C4-2B (cell line): ENCODE results near the gene COX8A.

Experiments
- H3K27ac ChIP-seq: fragments of 450-650 bp; 2 replicates; pipeline ENCODE4 v1.5.1; 2017
- ZFX ChIP-seq: fragments of 450-650 bp; IDR thresholded peaks from 2 replicates; pipeline ENCODE4 v1.6.1; 2017
- TF ChIP-seq, protein P1 (sequence below): fragments of 450-650 bp; conservative IDR thresholded peaks from 2 replicates; pipeline ENCODE4 v1.5.1; 2017; ENCODE audit warnings: mild to moderate bottlenecking

COX8A gene

DNA sequence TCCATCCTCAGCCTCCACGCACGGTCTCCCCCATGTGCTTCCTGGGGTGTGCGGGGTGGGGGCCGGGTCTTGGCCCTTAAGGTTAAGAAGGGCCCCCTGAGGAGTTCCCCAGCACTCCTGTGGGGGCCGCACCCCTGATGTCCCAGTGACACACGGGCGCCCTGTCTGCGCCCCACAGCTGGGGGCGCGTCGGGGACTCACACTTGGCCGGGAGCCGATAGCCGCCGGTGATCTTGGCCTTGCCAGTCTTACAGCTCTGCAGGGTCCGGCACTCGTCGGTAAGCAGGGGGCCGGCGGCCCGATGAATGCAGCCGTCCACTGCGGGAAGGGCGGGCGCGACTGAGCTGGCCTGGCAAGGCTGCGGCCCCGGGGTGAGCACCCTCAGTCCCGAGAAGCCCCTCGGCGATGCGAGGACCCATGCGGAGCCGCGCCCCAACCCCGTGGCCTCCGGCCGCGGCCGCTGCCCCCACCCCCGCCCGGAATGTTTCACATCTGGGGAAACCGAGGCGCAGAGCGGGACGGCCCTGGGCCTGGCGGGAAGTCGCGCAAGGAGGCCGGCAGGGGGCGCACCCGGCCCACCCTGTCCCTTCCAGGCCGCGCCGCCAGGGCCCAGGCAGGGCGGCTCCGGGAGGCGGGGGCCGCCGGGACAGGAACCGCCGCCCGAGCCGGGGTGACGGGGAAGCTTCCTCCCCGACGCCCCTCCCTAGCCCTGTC lies 25.8 kb downstream of the COX8A start:
- TF ChIP-seq, protein P1, sequence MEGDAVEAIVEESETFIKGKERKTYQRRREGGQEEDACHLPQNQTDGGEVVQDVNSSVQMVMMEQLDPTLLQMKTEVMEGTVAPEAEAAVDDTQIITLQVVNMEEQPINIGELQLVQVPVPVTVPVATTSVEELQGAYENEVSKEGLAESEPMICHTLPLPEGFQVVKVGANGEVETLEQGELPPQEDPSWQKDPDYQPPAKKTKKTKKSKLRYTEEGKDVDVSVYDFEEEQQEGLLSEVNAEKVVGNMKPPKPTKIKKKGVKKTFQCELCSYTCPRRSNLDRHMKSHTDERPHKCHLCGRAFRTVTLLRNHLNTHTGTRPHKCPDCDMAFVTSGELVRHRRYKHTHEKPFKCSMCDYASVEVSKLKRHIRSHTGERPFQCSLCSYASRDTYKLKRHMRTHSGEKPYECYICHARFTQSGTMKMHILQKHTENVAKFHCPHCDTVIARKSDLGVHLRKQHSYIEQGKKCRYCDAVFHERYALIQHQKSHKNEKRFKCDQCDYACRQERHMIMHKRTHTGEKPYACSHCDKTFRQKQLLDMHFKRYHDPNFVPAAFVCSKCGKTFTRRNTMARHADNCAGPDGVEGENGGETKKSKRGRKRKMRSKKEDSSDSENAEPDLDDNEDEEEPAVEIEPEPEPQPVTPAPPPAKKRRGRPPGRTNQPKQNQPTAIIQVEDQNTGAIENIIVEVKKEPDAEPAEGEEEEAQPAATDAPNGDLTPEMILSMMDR, result no peak
- no peak for TF ChIP-seq ZFX
- H3K27ac ChIP-seq, result no peak overlapping the region

DNA sequence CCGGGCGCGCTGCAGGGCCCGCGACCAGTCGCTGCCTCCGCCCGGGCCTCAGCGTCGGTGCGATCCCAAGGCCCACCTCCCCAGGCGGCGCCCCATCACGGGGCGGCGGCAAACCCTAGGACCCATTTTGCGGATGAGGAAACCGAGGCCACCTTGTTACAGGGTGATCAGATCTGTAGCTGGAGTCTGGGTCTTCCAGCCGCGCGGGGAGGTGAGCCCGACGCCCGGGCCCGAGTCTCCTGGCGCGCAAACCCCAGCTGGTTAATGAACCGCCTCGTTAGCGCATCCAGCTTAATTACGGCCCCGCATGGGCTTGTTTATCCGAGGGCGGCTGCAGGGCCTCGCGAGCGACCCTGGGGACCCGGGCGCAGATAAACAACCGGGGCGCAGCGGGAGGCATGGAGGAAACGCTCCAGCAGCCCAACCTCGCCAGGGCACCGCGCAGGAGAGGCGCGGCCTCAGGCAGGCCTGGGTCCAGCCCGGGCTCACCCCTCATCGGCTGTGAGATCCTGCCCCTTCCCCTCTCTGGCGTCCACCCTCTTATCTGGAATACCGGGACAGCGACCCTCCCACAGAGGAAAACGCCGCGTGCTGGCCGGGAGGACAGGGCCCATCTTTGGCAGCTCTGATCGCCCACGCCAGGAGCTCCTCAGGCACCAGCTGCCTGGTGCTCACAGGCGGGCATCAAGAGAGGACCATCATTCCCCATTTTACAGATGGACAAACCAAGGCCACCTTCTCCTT lies 26.5 kb downstream of the COX8A start:
- no peak overlapping the region for H3K27ac ChIP-seq
- TF ChIP-seq ZFX, result no peak
- TF ChIP-seq, protein P1, result no peak

DNA sequence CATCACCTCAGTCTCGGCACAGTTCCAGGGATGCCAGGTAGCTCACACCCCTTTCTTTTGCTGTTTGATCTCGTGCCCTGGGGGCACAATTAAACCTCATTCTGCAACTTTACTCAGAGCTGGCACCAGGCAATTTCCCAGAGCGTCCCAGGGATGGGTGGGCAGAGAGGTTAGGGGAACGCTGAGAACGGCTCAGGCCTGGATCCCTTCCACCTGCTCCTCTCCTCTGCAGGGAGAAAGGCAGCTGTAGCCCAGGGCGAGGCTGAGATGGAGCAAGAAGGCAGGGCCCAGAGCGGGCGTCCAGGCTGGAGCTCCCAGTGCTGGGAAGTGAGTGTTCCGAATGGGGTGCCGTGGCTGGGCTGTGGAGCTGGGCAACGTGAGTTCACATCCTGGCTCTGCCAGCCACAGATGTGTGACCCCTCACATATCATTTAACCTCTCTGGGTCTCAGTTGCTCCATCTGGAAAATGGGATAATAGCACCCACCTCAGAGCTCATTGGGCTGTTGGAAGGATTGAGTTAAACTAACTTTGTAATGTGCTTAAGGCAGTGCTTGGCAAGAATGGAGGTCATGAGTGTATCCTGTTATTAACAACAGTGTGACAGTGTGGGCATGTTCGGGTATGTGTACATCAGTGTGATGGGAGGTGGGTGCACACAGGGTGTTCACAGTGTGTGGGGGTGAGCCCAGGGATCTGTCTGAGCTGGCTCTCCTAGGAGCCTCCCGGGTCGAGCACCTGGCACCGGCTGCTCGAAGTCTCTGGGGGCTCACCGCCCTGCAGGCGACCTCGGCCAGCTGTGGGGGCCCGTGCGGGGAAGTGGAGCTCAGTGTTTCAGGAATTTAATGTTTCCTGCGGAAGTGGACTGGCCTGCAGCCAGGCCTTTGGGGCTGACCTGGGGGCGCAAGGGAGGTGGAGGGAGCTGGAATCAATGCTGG lies 27.3 kb downstream of the COX8A start:
- TF ChIP-seq, protein P1, result no peak
- TF ChIP-seq ZFX, result no peak
- H3K27ac ChIP-seq, result no peak overlapping the region

DNA sequence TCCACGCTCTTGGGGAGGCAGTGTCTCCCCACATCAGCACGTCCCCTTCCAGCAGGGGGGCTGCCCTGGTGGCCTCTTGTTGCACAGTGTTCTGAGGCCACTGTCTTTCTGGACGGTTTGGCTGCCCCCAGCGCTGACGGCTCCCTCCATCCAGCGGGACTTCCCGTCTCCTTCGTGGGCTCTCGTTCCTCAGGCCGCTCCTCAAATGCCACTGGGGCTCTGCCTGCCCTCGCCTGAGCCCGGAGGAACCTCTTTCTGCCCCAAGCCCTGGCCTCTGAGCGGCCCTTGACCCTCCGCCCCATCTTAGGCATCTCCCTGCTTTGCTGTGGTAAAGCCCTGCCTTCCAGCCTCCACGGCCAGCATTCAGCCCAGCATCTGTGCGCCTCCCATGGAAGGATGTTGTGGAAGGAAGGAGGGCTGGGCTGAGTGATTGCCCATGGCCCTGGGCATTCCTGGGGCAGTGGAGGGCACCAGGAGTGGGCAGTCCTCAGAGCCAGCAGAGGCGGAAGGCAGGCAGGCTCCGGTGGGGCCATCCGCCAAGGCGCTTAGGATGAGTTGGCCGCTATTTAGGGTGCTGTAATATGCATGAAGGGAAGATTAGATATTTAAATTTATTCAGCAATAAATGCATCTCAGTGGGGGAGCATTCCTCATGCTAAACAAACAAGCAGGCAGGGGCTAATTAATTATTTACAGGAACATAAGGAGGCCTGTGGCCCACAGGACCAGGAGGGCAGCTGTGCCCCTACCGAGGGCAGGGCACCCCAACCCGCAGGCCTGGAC lies 29.6 kb downstream of the COX8A start:
- TF ChIP-seq ZFX, result no peak
- TF ChIP-seq, protein P1, result no peak
- no peak overlapping the region for H3K27ac ChIP-seq

DNA sequence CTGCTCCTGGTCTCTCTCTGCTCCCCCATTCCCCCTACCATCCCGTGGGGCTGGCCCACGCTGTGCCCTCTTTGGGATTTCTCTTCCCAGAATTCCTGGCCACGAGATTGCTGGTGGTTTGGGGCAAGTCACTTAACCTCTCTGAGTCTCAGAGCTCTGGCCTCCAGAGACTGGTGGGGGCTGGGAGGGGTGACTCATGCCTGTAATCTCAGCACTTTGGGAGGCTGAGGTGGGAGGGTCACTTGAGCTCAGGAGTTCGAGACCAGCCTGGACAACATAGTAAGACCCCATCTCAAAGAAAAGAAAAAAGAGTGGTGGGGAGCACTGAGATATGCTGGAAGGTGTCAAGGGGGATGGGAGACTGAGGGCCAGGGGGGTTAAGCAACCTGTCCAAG lies 30.2 kb downstream of the COX8A start:
- TF ChIP-seq ZFX, result no peak
- TF ChIP-seq, protein P1, result no peak
- no peak overlapping the region for H3K27ac ChIP-seq

DNA sequence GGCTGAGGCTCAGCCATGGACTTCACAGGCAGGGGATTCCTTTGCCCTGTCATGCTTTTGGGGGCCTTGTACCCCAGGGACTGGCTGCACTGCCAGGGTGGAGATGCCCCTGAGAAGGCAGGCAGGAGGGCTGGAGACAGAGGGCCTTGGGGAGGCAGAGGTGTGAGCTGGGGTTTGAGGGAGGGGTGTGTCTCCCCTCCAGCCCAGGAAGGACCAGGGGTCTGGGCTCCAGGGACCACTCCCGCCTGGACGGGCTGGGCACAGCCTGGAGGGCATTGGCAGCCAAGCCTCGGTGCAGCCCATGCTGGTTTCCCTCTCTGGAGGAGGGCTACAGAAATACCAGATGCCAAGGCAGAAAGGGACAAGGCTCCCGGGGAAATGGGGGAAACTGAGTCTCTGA lies 31.3 kb downstream of the COX8A start:
- no peak overlapping the region for H3K27ac ChIP-seq
- TF ChIP-seq, protein P1, result no peak
- no peak for TF ChIP-seq ZFX
